Activated gamma-delta T cell (primary cell): ENCODE results near the gene SENP7.
"Not testable (repeated sequence)": the region's sequence is repeated elsewhere in the genome, so short reads cannot be mapped to it uniquely, and the experiment has no call there.

Experiments used
- DNase-seq: peaks from one replicate; lab custom pipeline; 2025; lab: John Stamatoyannopoulos, UW

Gene SENP7

DNA sequence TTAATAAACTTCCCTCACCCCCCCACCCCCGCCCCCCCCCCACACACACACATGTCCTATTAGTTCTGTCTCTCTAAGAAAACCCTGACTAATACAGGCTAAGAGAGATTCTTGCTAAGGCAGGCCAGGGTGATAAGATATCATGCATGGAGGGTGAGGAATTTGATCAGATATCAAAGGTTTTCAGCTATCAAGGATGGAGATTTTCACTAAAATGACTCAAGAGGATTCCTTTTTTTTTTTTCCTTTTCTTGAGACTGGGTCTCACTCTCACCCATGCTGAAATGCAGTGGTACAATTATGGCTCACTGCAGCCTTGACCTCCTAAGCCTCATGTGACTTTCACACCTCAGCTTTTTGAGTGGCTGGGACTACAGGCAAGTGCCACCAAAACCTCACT, 14.9 kb upstream of the SENP7 start:
- DNase-seq: no peak

DNA sequence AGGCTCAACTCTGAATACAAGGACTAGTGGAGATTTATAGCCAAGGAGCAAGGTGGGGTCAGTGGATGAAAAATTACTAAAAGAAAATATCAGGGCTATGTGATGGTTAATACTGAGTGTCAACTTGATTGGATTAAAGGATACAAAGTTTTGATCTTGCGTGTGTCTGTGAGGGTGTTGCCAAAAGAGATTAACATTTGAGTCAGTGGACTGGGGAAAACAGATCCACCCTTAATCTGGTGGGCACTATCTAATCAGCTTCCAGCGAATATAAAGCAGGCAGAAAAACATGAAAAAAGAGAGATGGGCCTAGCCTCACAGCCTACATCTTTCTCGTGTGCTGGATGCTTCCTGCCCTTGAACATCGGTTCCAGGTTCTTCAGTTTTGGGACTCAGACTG, 14.4 kb upstream of the SENP7 start:
- no peak for DNase-seq

DNA sequence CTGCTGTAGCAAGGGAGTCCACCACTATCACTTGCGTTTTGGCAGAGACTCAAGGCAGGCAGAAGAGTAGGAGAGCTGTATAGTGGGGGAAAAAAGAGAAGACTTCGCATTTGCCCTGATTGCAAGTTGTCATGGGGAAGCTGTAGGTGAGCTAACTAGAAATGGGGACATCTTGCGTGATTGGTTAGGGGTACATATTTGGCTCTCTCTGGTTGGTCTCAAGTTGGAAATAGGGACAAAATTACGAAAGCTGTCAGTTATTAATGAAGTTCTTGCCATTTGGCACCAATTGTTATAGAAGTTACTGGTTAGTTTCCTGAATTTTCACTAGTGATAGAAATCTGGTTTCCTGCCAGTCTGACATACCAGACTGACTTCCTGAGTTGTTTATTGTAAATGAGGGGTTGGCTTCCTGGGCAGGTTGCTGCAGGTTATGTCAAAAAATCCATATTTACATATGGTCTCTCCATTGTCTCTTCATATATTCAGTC, 8.2 kb upstream of the SENP7 start:
- DNase-seq: no peak

DNA sequence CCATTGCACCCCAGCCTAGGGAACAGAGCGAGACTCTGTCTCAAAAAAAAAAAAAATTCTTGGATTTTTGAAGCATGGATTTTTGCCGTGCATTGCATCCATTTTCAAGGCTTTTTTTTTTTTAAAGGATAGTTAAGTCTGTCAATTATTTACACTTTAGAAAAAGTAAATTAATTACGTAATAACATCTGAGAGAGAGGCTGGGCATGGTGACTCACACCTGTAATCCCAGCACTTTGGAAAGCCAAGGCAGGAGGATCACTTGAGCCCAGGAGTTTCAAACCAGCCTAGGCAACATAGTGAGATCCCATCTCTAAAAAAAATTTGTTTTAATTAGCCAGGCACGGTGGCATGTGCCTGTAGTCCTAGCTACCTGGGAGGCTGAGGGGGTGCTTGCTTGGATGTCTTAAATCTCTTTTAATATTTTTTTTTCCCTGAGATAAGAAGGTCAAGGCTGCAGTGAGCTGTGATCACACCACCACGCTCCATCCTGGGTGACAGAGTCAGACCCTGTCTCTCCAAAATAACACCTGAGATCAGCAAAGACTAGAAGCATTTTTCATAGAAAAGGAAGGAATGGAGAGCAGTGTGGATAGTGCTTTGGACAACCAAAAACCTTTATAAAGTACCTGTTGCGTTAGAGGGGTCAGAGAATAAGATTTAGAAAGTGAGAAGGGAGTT, 6.8 kb upstream of the SENP7 start:
- DNase-seq: no peak

DNA sequence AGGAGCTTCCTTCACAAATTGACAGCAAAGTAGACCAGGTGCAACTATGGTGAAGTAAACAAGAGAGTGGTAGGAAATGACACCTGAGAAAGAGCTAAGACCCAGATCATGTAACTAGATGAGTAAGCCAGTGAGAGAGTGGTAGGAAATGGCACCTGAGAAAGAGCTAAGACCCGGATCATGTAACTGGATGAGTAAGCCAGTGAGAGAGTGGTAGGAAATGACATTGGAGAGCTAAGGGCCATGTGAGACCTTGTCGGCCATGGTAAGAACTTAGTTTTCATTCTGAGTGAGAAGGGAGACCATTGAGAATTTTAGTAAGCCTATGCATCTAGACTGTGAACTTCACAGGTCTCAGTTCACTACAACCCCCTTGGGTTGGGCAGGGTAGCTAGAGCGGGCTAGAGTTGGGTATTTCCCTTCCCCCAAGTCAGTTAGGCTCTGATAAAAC, 5.4 kb upstream of the SENP7 start:
- DNase-seq: no peak

DNA sequence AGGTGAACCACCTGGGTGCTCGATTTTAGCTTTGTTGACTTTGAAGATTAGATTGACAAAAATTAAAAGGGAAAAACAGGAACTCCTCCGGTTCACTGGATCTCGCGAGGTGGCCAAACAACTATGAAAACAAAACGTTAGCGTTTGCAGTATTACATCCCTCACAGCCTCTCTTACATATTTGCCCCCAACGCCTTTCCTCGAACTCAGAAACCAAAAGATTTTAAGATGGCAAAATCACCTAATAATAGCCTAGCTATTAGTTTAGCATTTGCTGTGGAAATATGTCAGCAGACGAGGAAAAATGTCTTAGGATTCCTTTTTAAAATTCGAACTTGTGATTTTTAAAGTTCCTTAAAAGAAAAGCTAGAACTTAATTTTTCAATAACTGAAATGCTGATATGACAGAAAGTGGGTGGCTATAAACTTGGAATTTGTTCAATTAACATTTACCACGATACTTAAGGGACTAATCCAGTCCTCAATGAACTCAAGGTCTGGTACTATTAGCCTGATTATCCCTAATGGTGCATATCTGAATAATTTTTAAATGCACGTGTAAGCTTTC, 491 bp upstream of the SENP7 start:
- DNase-seq: no peak

DNA sequence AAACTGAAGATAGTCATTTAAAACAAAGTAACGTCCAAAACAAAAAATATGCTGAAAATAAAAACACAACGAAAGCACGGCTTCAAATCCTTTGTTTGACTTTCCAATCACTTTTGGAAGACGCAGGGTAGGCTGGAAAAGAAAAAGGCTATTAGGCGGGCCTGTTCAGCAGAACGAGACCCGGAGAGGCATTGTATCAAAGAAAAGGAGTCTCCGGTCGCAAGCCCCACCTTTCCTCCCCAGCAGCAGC, 691 bp downstream of the SENP7 start:
- DNase-seq: no peak

DNA sequence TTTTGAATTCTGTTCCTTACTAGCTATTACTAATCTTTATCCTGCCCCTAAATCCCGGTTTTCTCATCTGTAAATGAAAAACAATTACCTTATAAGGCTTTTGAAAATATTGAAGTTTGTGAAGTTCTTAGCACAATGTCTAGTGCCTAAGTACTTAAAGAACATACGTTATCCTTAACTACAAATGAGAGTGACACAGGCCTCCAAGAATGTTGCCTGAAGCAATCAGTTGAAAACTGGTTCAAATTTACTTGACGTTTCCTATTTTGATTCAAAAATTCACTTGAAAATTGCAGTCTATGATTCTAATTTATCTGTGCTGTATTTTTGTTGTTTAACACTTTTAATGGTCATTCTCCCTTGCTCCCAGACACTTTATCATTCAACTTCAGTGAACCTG, 3.2 kb downstream of the SENP7 start:
- no peak for DNase-seq

DNA sequence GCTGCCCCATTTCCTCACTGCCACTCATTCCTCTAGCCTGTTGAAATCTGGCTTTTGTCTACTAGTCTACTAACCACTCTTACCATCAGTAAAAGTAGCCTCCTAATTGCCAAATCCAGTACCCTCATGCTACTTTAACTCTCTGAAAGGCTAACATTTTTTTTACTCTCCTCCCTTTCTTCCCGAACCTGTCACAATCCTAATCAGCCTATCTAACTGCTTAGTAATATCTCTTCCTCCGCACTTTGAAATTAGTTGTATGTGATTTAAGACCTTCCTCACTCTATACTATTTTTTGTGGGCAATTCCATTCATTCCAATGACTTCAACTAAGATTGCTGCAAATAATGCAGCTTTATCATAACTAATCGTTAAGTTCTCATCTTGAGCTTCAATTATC, 3.7 kb downstream of the SENP7 start:
- DNase-seq: no peak

DNA sequence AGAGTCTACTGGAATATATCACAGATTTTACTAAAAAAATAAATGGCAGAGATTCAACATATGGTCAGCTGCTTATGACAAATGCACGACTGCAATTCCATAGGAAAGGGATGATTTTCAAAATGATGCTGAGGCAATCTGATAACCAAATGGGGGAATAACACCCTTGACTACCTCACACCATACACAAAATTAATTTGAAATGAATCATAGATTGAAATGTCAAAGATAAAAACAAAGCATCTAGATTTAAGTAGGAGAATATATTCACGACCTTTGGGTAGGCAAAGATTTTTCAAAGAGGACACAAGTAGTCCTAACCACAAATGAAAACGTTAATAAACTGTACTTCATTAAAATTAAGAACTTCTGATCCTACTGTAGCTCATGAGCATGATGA, 11.2 kb downstream of the SENP7 start:
- DNase-seq: no peak

DNA sequence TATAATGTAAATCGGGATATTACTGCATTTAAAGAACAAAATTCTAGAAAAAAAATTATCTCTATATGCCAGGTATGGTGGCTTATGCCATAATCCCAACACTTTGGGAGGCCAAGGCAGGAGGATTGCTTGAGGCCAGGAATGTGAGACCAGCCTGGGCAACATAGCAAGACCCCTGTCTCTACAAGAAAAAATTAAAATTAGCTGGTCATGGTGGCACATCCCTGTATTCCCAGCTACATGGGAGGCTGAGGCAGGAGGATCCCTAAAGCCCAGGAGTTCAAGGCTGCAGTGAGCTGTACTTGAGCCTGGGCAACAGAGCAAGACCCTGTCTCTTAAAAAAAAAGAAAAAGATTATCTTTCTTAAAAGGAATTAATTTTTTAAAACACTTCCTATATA, 12.8 kb downstream of the SENP7 start:
- no peak for DNase-seq

DNA sequence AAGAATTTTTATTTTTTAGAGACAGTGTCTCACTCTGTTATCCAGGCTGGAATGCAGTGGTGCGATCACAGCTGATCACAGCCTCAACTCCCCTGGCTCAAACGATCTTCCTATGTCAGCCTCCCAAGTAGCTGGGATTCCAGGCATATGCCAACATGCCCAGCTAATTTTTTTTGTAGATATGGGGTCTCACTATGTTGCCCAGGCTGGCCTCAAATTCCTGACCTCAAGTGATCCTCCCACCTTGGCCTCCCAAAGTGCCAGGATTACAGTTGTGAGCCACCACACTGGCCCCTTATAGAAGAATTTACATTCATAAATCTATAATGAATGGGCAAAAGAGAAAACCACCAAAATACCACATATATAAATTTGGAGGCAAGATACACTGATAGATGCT, 15.2 kb downstream of the SENP7 start:
- DNase-seq: no peak

DNA sequence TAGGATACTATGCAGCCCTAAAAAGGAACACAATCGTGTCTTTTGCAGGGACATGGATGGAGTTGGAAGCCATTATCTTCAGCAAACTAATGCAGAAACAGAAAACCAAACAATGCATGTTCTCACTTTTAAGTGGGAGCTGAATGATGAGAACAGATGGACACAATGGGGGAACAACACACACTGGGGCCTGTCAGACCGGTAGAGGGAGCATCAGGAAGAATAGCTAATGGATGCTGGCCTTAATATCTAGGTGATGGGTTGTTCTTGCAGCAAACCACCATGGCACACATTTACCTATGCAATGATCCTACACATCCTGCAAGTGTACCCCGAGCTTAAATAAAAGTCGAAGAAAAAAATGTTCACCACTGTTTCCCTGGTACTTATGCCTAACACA, 17.5 kb downstream of the SENP7 start:
- DNase-seq: no peak

DNA sequence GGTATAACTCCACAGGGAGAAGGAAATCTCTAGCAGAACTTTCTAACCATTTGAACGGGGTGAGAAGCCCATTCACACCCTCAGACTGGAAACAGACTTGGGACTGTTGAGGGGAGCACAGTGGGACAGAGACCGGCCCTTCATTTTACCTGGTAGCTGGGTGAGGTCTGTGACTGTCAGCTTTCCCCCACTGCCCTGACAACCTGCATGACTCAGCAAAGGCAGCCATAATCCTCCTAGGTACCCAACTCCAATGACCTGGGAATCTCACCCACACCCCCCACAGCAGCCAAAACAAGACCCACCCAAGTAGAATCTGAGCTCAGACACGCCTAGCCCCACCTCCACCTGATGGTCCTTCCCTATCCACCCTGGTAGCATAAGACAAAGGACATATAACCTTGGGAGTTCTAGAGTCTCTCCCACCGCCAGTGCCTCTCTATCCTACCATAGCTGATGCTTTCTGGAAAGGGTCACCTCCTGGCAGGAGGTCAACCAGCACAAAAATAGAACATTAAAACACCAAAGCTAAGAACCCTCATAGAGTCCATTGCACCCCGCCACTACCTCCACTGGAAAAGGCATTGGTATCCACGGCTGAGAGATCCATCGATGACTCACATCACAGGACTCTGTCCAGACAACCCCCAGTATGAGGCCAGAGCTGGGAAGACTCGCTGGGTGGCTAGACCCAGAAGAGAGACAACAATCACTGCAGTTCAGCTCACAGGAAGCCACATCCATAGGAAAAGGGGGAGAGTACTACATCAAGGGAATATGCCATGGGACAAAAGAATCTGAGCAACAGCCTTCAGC, 28.0 kb downstream of the SENP7 start:
- no peak for DNase-seq

DNA sequence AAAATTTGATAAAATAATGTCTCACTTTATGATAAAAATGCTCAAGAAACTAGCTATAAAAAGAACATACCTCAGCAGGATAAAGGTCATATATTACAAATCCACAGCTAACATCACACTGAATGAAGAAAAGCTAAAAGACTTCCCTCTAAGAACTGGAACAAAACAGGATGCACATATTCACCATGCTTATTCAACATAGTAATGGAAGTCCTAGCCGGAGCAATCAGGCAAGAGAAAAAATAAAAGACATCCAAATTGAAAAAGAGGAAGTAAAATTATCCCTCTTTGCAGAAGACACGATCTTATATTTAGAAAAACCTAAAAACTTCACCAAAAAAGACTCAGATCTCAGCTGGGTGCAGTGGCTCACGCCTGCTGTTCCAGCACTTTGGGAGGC, 34.0 kb downstream of the SENP7 start:
- no peak for DNase-seq

DNA sequence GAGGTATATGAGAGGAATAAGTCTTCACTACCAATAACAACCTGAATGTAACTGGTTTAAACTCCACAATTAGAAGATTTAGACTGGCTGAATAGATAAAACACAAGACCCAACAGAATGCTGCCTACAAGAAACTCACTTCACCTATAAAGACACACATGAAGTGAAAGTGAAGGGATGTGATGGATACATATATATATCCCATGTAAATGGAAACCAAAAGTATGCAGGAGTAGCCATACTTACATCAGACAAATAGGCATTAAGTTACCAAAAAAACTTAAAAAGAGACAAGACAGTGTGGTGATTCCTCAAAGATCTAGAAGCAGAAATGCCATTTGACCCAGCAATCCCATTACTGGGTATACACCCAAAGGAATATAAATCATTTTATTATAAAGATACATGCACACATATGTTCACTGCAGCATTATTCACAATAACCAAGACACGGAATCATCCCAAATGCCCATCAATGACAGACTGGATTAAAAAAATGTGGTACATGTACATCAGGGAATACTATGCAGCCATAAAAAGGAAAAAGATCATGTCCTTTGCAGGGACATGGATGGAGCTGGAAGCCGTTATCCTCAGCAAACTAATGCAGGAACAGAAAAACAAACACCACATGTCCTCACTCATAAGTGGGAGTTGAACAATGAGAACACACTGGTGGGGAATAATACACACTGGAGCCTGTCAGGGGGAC, 38.0 kb downstream of the SENP7 start:
- DNase-seq: not testable (repeated sequence)

DNA sequence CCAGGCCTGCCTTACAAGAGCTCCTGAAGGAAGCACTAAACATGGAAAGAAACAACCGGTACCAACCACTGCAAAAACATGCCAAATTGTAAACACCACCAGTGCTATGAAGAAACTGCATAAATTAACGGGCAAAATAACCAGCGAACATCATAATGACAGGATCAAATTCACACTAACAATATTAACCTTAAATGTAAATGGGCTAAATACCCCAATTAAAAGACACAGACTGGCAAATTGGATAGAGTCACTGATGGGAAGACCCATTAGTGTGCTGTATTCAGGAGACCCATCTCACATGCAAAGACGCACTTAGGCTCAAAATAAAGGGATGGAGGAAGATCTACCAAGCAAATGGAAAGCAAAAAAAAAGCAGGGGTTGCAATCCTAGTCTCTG, 44.3 kb downstream of the SENP7 start:
- DNase-seq: not testable (repeated sequence)

DNA sequence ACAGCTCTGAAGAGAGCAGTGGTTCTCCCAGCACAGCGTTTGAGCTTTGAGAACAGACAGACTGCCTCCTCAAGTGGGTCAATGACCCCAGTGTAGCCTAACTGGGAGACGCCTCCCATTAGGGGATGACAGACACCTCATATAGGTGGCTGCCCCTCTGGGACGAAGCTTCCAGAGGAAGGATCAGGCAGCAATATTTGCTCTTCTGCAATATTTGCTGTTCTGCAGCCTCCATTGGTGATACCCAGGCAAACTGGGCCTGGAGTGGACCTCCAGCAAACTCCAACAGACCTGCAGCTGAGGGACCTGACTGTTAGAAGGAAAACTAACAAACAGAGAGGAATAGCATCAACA, 45.7 kb downstream of the SENP7 start:
- DNase-seq: not testable (repeated sequence)

DNA sequence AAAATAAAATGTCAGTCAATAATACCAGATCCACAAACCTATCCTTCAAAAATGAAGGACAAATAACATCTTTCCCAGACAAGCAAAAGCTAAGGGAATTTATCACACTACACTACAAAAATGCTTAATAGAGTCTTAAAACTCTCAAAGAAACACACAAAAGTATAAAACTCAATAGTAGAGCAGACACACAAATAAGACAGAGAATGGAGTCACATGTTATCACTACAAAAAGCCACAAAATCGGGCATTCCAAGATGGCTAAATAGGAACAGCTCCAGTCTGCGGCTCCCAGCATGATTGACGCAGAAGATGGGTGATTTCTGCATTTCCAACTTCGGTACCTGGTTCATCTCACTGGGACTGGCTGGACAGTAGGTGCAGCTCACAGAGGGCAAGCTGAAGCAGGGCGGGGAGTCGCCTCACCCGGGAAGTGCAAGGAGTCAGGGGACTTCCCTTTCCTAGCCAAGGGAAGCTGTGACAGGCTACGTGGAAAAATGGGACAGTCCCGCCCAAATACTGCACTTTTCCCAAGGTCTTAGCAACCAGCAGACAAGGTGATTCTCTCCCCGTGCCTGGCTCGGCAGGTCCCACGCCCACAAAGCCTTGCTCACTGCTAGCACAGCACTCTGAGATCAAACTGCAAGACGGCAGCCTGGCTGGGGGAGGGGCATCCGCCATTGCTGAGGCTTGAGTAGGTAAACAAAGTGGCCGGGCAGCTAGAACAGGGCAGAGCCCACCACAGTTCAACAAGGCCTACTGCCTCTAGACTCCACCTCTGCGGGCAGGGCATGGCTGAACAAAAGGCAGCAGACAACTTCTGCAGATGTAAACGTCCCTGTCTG, 46.3 kb downstream of the SENP7 start:
- no peak for DNase-seq

DNA sequence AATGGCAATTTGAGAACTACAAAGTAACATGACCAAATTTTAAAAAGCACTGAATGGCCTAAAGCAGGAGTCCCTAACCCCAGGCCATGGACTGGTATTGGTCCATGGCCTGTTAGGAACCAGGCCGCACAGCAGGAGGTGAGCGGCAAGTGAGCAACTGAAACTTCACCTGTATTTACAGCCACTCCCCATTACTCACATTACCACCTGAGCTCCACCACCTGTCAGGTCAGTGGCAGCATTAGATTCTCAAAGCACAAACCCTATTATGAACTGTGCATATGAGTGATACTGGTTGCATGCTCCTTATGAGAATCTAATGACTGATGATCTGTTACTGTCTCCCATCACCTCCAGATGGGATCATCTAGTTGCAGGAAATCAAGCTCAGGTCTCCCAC, 48.8 kb downstream of the SENP7 start:
- no peak for DNase-seq

DNA sequence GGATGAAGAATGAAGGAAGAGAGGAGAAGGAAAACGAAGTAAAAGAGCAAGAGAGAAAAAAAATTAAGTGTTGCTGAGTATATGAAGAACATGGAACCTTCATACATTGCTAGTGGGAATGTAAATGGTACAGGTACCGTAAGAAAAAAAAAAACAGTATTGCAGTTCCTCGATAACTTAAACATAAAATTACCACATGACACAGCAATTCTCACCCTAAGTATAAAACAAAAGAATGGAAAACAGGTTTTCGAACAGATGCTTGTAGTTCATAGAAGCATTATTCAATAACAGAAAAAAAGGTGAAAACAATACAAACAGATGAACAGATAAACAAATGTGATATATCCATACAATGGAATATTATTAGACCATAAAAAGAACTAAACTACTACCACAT, 51.6 kb downstream of the SENP7 start:
- DNase-seq: no peak

DNA sequence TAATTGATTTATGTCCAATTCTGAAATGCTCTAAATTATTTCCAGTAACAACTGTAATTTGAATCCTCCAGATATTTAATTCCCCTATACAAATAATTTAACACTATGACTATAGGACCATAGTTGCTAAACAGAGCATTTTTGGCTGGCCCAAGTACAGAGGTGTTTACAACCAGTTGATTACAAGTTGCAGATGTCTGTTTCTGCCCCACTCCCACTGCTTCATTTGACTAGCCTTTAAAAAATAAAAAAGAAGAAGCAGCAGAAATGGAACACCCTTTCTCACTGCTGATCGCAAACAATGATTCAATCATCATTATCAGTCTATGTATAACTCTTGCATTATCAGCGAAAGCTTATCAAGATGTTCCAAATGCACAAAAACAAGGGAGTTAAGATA, 54.6 kb downstream of the SENP7 start:
- no peak for DNase-seq
